HEK293T (cell line): ENCODE results near the gene GPR146.

Experiments
- CTCF ChIA-PET: fragments of 350-600 bp; formaldehyde crosslinking; extraction: SDS; loops from one replicate; lab custom pipeline; 2021; ENCODE audit warnings: antibody characterized with exemption, inconsistent platforms; lab: Yijun Ruan, JAX
- POLR2A ChIA-PET: fragments of 350-600 bp; formaldehyde crosslinking; extraction: SDS; loops from one replicate; lab custom pipeline; 2020; ENCODE audit warnings: antibody characterized with exemption, inconsistent platforms; lab: Yijun Ruan, JAX
- DNase-seq: peaks from one replicate; pipeline ENCODE4 v3.0.0; 2012; ENCODE audit warnings: mixed read lengths; ENCODE audit errors: extremely low spot score
- ARNT ChIP-seq: fragments of 450-650 bp; IDR thresholded peaks from 2 replicates; pipeline ENCODE4 v1.6.1; 2017; ENCODE audit warnings: mild to moderate bottlenecking
- BHLHE40 ChIP-seq: fragments of 450-650 bp; IDR thresholded peaks from 2 replicates; pipeline ENCODE4 v1.6.1; 2016; ENCODE audit warnings: mild to moderate bottlenecking, moderate library complexity, borderline replicate concordance
- CTBP1 ChIP-seq: fragments of 450-650 bp; IDR thresholded peaks from 2 replicates; pipeline ENCODE4 v1.6.1; 2016; ENCODE audit warnings: borderline replicate concordance
- ELF4 ChIP-seq: fragments of 450-650 bp; IDR thresholded peaks from 2 replicates; pipeline ENCODE4 v1.6.1; 2017; ENCODE audit warnings: antibody characterized with exemption
- FOXA1 ChIP-seq: fragments of 450-650 bp; IDR thresholded peaks from 2 replicates; pipeline ENCODE4 v1.6.1; 2016; ENCODE audit warnings: mild to moderate bottlenecking
- FOXK2 ChIP-seq: fragments of 450-650 bp; IDR thresholded peaks from 2 replicates; pipeline ENCODE4 v1.6.1; 2016; ENCODE audit warnings: mild to moderate bottlenecking
- FOXM1 ChIP-seq: fragments of 450-650 bp; IDR thresholded peaks from 2 replicates; pipeline ENCODE4 v1.6.1; 2017; ENCODE audit warnings: mild to moderate bottlenecking, borderline replicate concordance
- HDGF ChIP-seq: fragments of 450-650 bp; IDR thresholded peaks from 2 replicates; pipeline ENCODE4 v1.6.1; 2017; ENCODE audit warnings: antibody characterized with exemption, borderline replicate concordance
- L3MBTL2 ChIP-seq: fragments of 450-650 bp; conservative IDR thresholded peaks from 2 replicates; pipeline ENCODE4 v1.6.1; 2016; ENCODE audit warnings: mild to moderate bottlenecking
- LEF1 ChIP-seq: fragments of 450-650 bp; IDR thresholded peaks from 2 replicates; pipeline ENCODE4 v1.6.1; 2017; ENCODE audit warnings: mild to moderate bottlenecking, borderline replicate concordance
- NFRKB ChIP-seq: fragments of 450-650 bp; IDR thresholded peaks from 2 replicates; pipeline ENCODE4 v1.6.1; 2016; ENCODE audit warnings: mild to moderate bottlenecking, moderate library complexity
- SP1 ChIP-seq: fragments of 450-650 bp; IDR thresholded peaks from 2 replicates; pipeline ENCODE4 v1.6.1; 2017
- SUZ12 ChIP-seq: fragments of 450-650 bp; IDR thresholded peaks from 2 replicates; pipeline ENCODE4 v1.6.1; 2016; ENCODE audit warnings: mild to moderate bottlenecking
- TARDBP ChIP-seq: fragments of 450-650 bp; IDR thresholded peaks from 2 replicates; pipeline ENCODE4 v1.6.1; 2016
- ZNF384 ChIP-seq: fragments of 450-650 bp; IDR thresholded peaks from 2 replicates; pipeline ENCODE4 v1.6.1; 2016
- TF ChIP-seq, protein P1 (sequence below): fragments of 450-650 bp; IDR thresholded peaks from 2 replicates; pipeline ENCODE4 v1.6.1; 2016

Gene GPR146

DNA sequence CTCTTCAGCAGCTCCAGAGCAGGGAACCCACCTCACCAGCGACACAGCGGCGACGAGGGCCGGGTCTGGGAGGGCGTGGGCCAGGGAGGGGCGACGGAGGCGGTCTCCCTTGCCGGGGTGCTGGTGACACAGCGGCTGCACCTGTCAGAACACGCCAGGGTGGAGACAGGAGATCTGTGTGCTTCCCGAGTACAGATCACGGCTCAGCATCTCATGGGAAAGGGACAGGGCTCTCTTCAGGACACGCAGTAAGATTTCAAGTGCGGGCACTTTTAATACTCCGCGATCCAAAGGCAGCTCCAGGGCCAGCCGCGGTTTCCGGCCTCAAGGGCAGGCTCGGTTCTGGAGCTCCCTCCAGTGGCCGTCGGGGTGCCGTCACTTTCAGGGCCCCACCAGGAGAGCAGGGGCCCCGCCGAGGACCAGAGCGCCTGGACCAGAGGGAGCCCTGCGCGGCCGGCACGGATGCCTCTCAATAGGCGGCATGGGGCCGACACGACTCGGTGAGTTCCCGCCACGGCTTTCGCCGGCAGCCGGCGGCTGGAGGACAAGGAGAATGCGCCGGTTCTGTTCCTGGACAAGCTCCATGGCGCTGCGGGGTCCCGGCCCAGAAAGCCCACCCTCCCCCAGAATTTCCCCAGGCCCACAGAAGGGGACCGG, 21.4 kb downstream of the GPR146 start:
- DNase-seq: peak; percentile 85
- TF ChIP-seq ELF4 (no peak), FOXK2 (no peak), FOXM1 (no peak), LEF1 (no peak)
- CTCF ChIA-PET: interaction anchor here (0.6 to 2.9 kb wide), 13 partner anchors 9 to 115 kb away, joined by 3 to 47 read pairs (median 4); partner anchors contain the start of genes GPER1 and GPR146
- POLR2A ChIA-PET: no interaction called here

DNA sequence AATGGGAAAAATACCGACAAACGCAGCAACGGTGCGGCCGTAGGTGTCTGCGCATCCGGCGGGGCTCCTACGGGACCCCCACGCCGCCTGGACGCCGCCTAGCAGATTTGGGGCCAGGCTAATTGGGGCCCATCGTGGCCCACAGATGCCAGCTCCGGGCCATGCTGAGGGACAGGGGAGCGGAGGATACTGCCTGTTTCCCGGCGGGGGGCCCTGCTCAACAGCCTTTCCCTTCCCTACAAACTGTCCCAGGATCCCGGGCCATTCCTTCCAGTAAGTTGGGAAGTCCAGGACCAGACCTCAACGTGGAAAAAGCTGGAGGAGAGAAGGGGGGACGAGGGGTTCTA, 21.9 kb downstream of the GPR146 start:
- POLR2A ChIA-PET: no interaction called here
- TF ChIP-seq NFRKB (no peak), FOXM1 (no peak), FOXK2 (no peak), HDGF (no peak)
- no peak for DNase-seq
- CTCF ChIA-PET: interaction anchor here (0.9 to 2.9 kb wide), 9 partner anchors 9 to 111 kb away, joined by 3 to 47 read pairs (median 5); partner anchors contain the start of genes GPER1 and GPR146

- no peak for DNase-seq
- ChIA-PET CTCF (no interaction called here), POLR2A (no interaction called here)
- TF ChIP-seq BHLHE40: no peak
- no peak for TF ChIP-seq SUZ12
- TF ChIP-seq ARNT: no peak
- TF ChIP-seq L3MBTL2: no peak
- TF ChIP-seq NFRKB: no peak
- TF ChIP-seq ZNF384: no peak
- TF ChIP-seq, protein P1, sequence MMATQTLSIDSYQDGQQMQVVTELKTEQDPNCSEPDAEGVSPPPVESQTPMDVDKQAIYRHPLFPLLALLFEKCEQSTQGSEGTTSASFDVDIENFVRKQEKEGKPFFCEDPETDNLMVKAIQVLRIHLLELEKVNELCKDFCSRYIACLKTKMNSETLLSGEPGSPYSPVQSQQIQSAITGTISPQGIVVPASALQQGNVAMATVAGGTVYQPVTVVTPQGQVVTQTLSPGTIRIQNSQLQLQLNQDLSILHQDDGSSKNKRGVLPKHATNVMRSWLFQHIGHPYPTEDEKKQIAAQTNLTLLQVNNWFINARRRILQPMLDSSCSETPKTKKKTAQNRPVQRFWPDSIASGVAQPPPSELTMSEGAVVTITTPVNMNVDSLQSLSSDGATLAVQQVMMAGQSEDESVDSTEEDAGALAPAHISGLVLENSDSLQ: no peak
- TF ChIP-seq FOXK2: no peak
- TF ChIP-seq ELF4: no peak
- no peak for TF ChIP-seq FOXM1
- TF ChIP-seq SP1: no peak
- TF ChIP-seq TARDBP: no peak
- TF ChIP-seq FOXA1: no peak
- TF ChIP-seq HDGF: no peak
- no peak for TF ChIP-seq LEF1
- TF ChIP-seq CTBP1: no peak
Measured at GRCh38 chr7:1068013-1068412, 23.7 kb downstream of the GPR146 start.

DNA sequence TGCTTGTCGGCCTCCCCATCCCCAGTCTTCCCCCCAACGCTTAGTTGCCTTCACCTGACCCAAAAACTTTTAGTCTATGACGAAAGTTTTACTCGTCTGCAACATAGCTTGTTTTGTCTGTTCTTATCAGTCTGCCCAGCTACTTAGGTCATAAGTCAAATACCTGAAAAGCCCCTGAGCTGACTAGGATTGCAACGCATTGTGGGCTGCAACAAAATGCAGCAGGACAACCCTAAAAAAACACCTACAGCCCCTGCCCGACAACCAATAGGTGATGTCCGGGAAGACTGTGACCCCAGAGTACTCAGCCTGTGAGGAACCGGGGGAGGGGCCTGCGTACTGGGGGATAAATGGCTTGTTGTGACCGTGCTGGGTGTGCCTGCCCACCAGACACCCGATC, 24.3 kb downstream of the GPR146 start:
- no peak for DNase-seq
- ChIA-PET CTCF (no interaction called here), POLR2A (no interaction called here)
- TF ChIP-seq HDGF (no peak), ZNF384 (no peak), TARDBP (no peak), SP1 (no peak), ARNT (no peak), LEF1 (no peak), NFRKB (no peak), FOXK2 (no peak), BHLHE40 (no peak), ELF4 (no peak), L3MBTL2 (no peak), FOXA1 (no peak), FOXM1 (no peak), CTBP1 (no peak), SUZ12 (no peak)
- TF ChIP-seq, protein P1: no peak

GRCh38 chr7:1070544-1071011, 26.2 kb downstream of the GPR146 start:
- POLR2A ChIA-PET: no interaction called here
- CTCF ChIA-PET: no interaction called here
- no peak for TF ChIP-seq ZNF384
- TF ChIP-seq TARDBP: 0 out of 2 replicates have a peak, but pooled peaks have one; percentile 34
- DNase-seq: no peak

DNA sequence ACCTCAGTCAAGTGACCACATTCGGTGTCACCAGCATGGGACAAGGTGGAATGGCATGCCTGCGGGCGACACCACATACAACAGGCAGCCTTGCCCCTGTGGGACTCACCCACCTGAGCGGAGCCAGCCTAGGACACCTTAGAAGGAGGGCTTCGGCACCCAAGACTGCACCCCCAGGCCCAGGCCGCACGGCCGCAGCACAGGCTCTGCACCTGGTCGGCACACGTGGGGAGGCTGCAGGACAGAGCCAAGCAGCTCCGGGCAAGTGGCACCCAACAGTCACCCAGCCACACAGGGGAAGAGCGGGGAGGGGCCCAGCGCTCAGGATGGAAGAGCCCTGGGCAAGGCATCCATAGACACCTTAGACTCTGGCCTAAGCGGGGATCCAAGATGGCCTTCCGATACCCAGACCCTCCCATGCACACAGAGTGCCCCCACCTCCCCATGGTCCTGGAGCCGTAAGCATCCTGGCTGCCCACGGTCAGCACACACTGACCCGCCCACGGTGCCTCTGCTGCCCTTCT, 27.4 kb downstream of the GPR146 start:
- ChIA-PET CTCF (no interaction called here), POLR2A (no interaction called here)
- DNase-seq: no peak
- TF ChIP-seq HDGF: no peak
- no peak for TF ChIP-seq L3MBTL2
- no peak for TF ChIP-seq ELF4
- no peak for TF ChIP-seq CTBP1
- TF ChIP-seq LEF1: no peak
- TF ChIP-seq ARNT: no peak
- TF ChIP-seq TARDBP: no peak
- TF ChIP-seq FOXA1: no peak
- no peak for TF ChIP-seq NFRKB
- TF ChIP-seq BHLHE40: no peak
- no peak for TF ChIP-seq FOXM1
- TF ChIP-seq SP1: no peak
- no peak for TF ChIP-seq ZNF384
- TF ChIP-seq, protein P1: no peak
